Muscle of leg (tissue), 11 donors: ENCODE measurements around the gene DLG2. TPM values are rescaled to one million over a fixed set of nuclear protein-coding genes. Genes with fewer than 3 reads are reported as not detected.
"Not testable (repeated sequence)": the region's sequence is repeated elsewhere in the genome, so short reads cannot be mapped to it uniquely, and the experiment has no call there.

Experiments
- DNase-seq: peaks from one replicate; pipeline ENCODE4 v3.0.0; 2013
- H3K27ac ChIP-seq: one replicate; pipeline ENCODE4 v1.5.1; 2013; ENCODE audit warnings: mild to moderate bottlenecking, low read length, control low read depth
- H3K27me3 ChIP-seq: one replicate; pipeline ENCODE4 v1.6.1; 2013; ENCODE audit warnings: low read length; ENCODE audit not compliant: control insufficient read depth, insufficient read depth
- H3K36me3 ChIP-seq: one replicate; pipeline ENCODE4 v1.6.1; 2013; ENCODE audit warnings: low read length; ENCODE audit not compliant: control insufficient read depth, insufficient read depth
- H3K4me1 ChIP-seq: one replicate; pipeline ENCODE4 v1.6.1; 2013; ENCODE audit warnings: low read length; ENCODE audit not compliant: control insufficient read depth, insufficient read depth
- H3K4me3 ChIP-seq: one replicate; pipeline ENCODE4 v1.5.1; 2013; ENCODE audit warnings: low read length, control low read depth
- H3K9me3 ChIP-seq: replicated peaks from 2 replicates; pipeline ENCODE4 v1.6.1; 2013; ENCODE audit warnings: low read depth, low read length; ENCODE audit not compliant: control insufficient read depth
- WGBS: methylation state at CpG from one replicate; pipeline ENCODE4 v1.1.5; 2013; ENCODE audit warnings: missing lambda C conversion rate; ENCODE audit not compliant: insufficient coverage; 5-methylcytosine and 5-hydroxymethylcytosine counted together
- polyA plus RNA-seq, 8 donors: library from polyadenylated mRNA; unstranded; fragments of 120-200 nt; gene quantifications; one replicate each; pipeline versions ENCODE4 v1.2.1 to v1.2.3, GENCODE V29; 2013; ENCODE audit warnings: inconsistent platforms in 1 of 8, low replicate concordance in 1 of 8; ENCODE audit not compliant: insufficient read length in 8 of 8, insufficient read depth in 1 of 8
- total RNA-seq: library from RNA; stranded (reverse); fragments of 120-200 nt; gene quantifications from one replicate; pipeline ENCODE4 v1.2.4, GENCODE V29; 2013

The DLG2 gene
- total and polyA plus RNA-seq, 9 donors, result 6.4 to 19.3 (median 11.0) TPM

DNA sequence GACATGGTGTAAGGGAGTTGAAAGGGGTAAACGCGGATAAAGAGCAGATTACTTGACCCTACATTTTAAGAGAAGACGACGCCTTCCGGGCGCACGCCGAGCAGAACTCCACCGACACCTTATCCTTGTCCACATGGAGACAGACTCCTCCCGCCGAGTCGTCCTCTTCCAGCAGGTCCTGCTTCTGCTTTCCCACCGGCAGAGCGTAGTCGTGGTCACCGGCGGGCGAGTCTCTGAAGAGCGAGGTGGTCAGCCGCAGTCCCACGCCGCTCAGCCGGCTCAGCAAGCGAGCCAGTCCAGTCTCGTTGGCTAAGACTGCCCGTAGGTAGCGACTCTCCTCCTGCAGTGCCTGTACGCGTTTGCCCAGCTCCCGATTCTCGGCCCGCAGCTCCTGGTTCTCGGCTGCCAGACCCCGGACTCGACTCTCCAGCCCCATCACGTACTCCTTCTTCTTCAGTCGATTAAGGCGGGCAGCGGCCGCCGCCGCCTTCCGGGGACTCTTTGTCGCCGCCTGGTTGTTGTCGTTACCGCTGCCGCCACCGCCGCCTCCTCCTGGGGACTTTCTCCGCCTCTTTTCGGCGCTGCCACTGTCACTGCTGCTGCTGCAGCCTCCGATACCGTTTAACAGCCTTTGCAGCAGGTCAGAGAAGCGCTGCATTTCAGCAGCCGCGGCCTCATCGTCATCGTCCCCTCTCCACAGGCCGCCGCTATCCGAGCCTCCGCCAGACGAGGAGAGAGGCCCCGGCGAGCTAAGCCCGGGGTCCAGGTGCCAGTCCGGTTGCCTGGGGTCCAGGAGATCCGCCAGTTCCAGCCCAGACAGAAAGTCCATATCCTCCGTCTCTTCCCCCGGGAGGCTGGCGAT lies 36.8 kb upstream of the DLG2 start:
- Histone ChIP-seq H3K4me3 (peak overlapping the region; percentile 88), H3K27ac (peak overlapping the region; percentile 99), H3K36me3 (peaks cover 11% of the 10 kb centered on the region), H3K9me3 (no peaks in the 10 kb centered on the region), H3K4me1 (peaks cover 6% of the 10 kb centered on the region), H3K27me3 (no peaks in the 10 kb centered on the region)
- WGBS, result under 1% methylated on average over 71 of the region's 73 CpGs
- peak; percentile 87 for DNase-seq

DNA sequence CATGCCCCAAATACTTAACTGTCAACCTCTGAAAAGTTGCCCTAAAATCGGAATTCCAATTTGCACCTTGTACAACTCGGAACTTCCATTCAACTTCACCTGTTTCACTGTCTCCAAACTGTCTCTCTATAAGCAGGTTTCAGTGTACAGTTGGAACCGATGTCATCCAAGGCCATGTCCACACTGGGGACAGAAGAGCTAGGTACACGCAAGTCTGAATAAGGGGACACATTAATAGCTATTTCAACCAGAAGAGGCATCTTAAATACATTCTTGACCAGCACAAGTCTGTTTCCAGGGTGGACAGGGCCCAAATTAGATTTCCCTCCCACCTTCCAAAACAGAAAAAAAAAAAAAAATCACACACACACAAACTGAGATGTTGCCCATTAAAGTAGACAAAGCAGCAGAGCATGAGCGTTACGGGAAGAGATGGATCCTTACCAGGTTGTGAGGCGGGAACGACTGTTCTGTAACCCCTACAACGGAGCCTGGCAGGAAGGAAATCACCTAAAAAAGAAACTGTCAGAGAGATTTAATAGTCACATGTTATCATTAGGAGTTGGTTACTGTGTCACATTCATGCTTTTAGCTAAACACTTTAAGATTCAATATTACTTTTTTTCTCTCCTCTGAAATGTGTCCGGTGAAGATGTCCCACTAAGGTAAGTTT lies 36.1 kb upstream of the DLG2 start:
- Histone ChIP-seq H3K9me3 (no peaks in the 10 kb centered on the region), H3K27ac (peak overlapping the region; percentile 99), H3K27me3 (no peaks in the 10 kb centered on the region), H3K36me3 (peaks cover 11% of the 10 kb centered on the region), H3K4me3 (peak overlapping the region; percentile 88), H3K4me1 (peaks cover 6% of the 10 kb centered on the region)
- peak; percentile 26 for DNase-seq
- 3% methylated on average over 6 of the region's 10 CpGs for WGBS

DNA sequence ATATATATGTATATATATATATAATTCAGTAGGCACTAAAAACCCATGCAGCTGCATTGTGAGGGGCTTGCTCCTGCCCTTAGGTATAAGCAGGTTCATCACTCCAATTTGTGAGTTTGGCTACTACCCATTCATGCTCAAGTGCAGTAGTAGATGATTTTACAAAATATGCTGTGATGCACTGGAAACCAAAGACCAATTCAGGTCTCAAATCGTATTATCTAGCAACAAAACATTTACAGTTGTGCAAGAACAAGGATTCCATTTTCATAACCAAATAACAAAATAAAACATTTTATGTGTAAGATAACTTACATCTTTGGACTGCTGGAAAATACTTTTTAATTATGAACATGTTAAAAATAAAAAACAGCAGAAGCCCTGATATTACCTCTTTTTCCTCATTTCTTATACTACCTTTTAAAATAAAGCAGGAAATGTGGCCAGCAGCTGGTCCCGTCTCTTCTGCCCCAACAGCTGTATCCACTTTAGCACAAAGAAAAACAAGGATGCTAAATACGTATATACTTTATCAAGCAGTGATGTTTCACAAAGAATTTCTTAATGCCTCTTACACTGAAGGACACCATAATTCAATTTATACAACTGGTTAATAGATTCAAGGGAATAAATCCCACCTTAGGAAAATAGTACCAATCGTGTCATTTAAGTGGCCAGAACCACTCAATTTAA lies 35.0 kb upstream of the DLG2 start:
- Histone ChIP-seq H3K36me3 (peaks cover 11% of the 10 kb centered on the region), H3K4me1 (peaks cover 6% of the 10 kb centered on the region), H3K27me3 (no peaks in the 10 kb centered on the region), H3K9me3 (no peaks in the 10 kb centered on the region), H3K4me3 (peak overlapping the region; percentile 88), H3K27ac (no peak overlapping the region)
- WGBS, result no CpG with 5 or more reads among the region's 4 CpGs
- DNase-seq, result peak; percentile 13

DNA sequence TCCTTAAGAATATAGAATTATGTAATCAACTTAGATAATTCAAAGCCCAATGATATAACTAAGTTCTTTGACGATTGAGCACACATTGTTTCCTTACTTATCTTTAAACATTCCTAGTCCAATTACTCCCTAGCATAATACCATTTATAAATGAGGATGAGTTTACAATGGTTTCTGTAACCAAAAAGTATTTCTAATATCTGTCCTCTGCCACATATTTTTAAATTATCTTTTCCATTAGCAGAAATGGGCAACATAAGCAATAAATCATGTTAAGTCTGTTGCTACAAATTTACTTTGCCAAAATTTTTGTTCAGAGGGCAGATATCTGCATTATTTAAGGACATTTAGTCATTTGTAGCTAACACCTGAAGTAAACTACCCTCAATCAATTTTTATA lies 31.0 kb upstream of the DLG2 start:
- no peaks in the 10 kb centered on the region for H3K27me3 ChIP-seq

DNA sequence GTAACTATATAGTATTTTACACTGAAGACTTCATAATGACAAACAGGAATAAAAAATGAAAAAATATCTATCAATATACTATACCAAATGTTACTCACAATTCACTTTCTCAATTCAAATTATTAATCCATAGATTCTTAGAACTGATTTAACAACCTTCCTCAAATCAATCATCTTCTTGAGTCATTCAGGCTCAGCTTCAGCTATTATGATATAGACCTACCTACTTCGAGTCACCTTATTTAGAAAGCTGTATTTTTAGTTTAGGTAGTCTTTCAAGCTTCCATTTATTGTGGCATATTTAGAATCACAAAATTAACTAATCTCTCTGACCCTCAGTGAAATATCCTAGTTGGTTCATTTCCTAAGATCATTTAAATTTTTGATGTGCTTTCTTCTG lies 29.6 kb upstream of the DLG2 start:
- Histone ChIP-seq H3K36me3 (peaks cover 4% of the 10 kb centered on the region), H3K9me3 (no peaks in the 10 kb centered on the region), H3K4me3 (no peak overlapping the region), H3K27ac (no peak overlapping the region), H3K4me1 (no peaks in the 10 kb centered on the region), H3K27me3 (no peaks in the 10 kb centered on the region)
- DNase-seq, result no peak
- WGBS, result no CpG with 5 or more reads among the region's 1 CpG

More for the DNA sequence above, 31.0 kb upstream of the DLG2 start:
- no CpG with 5 or more reads among the region's 1 CpG for WGBS
- Histone ChIP-seq H3K4me3 (no peak overlapping the region), H3K9me3 (no peaks in the 10 kb centered on the region), H3K4me1 (peaks cover 4% of the 10 kb centered on the region), H3K27ac (no peak overlapping the region), H3K36me3 (peaks cover 11% of the 10 kb centered on the region)
- DNase-seq, result no peak

DNA sequence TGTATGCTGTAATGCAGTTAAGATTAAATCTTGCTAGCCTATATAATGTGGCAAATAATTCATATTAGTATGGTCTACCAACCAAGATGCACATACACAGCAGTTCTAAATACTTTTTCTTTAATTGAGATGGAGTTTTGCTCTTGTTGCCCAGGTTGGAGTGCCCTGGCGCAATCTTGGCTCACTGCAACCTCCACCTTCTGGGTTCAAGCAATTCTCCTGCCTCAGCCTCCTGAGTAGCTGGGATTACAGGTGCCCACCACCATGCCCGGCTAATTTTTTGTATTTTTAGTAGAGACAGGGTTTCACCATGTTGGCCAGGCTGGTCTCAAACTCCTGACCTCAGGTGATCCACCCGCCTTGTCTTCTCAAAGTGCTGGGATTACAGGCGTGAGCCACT lies 27.2 kb upstream of the DLG2 start:
- not testable (repeated sequence) for H3K27ac ChIP-seq, H3K9me3 ChIP-seq, H3K36me3 ChIP-seq, H3K27me3 ChIP-seq, DNase-seq, H3K4me1 ChIP-seq, H3K4me3 ChIP-seq
- WGBS, result no CpG with 5 or more reads among the region's 4 CpGs

DNA sequence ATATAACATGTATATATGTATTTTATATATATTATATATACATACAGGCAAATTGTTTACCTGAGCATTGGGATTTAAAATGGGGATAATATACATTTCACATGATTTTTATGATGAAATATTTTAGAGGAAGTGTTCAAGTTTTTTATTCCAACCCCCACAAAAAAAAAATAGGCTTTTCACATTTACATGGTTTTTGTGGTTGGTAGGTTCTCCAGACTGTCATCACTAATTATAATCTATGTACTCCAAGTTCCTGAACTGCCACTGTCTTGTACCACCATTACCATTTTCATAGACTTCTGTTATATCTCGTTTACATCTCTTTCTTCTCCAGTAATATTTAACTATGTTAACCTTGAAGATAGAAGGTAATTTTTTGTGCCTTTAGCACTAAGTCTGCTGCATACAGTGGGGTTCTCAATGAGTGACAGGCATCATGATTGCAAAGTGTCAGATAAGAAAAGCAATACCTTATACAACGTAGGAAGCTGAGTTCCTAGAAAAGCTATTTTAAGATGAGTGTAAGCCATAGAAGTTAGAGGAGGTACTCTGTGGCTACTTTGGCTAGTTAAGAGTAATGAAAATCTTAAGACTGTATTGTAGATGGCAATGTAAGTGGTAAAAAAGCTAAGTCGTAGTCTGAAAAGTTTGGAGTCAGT lies 25.8 kb upstream of the DLG2 start:
- DNase-seq, result no peak
- H3K36me3 ChIP-seq, result peaks cover 4% of the 10 kb centered on the region
- H3K9me3 ChIP-seq, result no peaks in the 10 kb centered on the region
- WGBS, result no CpG with 5 or more reads among the region's 3 CpGs
- no peaks in the 10 kb centered on the region for H3K27me3 ChIP-seq
- peaks cover 5% of the 10 kb centered on the region for H3K4me1 ChIP-seq
- no peak overlapping the region for H3K4me3 ChIP-seq
- H3K27ac ChIP-seq, result no peak overlapping the region

DNA sequence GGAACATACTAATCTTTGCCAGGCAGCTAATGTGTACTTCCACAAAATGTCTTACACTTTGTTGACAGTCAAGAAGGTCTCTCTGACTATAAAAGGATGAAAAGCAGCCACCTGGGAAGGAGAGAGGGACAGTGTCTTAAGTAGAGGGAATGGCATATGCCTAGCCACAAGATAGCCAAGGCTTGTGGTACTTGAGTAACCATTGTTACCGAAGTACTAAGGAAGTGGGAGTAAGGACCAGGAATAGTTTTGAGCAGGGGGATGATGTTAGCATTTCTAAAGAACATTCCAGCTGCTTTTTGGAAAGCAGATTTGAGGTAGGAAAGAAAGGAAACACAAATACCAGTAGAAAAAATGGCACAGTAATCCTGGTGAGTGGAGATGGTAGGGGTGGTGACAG lies 24.0 kb upstream of the DLG2 start:
- no peak for DNase-seq
- peaks cover 10% of the 10 kb centered on the region for H3K4me1 ChIP-seq
- H3K27me3 ChIP-seq, result no peaks in the 10 kb centered on the region
- H3K27ac ChIP-seq, result no peak overlapping the region
- H3K36me3 ChIP-seq, result peaks cover 4% of the 10 kb centered on the region
- H3K4me3 ChIP-seq, result no peak overlapping the region
- H3K9me3 ChIP-seq, result no peaks in the 10 kb centered on the region
- 100% methylated on average over 1 of the region's 1 CpG for WGBS

DNA sequence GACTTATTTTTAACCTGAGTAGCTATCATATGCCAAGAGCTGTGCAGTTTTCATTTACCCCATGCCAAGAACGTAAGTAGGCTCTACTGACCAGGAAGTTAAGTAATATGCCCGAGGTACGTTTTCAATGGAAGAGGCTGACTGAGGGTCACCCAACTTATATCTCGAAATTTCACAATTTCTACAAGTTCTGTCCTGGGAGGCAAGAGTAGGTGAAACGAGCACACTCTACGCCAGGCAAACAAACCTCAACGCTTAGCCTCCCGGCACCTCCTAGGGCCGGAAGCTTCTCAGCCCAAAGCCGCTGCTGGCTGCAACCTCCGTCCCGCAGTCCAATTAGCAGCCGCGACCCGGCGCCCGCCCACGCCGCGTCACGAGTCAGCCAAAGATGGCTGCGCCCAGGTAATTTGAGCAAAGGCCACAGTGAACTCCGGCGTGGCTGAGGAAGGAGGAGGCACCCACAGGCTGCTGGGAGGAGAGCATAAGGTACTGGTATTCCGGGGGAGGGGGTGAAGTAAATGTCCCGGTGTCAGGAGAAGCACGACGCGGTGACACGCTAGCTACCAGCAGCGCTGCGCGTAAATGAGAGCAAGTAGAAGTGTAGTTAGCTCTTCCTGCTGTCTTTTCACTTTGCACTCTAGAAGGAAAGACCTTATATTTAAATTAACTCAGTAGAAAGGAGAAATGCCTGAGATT lies 20.6 kb upstream of the DLG2 start, which contains the start of gene TMEM126A:
TSS of gene TMEM126A (plus strand) at position 364 of the 696 bp plus-strand sequence. CDS start 2,289 bp downstream, outside the sequence.
- Histone ChIP-seq H3K36me3 (peaks cover 2% of the 10 kb centered on the region), H3K4me1 (peaks cover 10% of the 10 kb centered on the region), H3K9me3 (no peaks in the 10 kb centered on the region), H3K27ac (peak within 1 kb of the TSS; percentile 88), H3K4me3 (peak within 1 kb of the TSS; percentile 90), H3K27me3 (no peaks in the 10 kb centered on the region)
- peak; percentile 95 for DNase-seq
- WGBS, result under 1% methylated on average over 25 of the region's 33 CpGs
